ENCODE data around the gene CUX1. TPM values are rescaled to one million over a fixed set of nuclear protein-coding genes. Genes with fewer than 3 reads are reported as not detected.

Gene CUX1
- total and polyA plus RNA-seq, 10 of the 15 experiments (the other 5 are each of a cell fraction or from before 2014, with no cell fraction given), result 6.1 to 48.6 (median 25.9) TPM

DNA sequence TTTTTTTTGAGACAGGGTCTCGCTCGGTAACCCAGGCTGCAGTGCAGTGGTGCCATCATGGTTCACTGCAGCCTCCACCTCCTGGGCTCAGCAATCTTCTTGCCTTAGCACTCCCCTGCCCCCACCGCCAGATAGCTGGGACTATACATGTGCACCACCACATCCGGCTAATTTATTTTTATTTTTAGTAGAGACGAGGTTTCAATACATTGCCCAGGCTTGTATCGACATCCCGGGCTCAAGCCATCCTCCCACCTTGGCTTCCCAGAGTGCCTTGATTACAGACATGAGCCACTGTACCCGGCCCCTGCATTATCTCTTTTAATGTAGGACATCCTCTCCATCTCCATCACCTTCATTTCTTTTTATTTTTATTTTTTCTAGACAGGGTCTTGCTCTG lies 213.3 kb downstream of the CUX1 start (continued):
- TF ChIP-seq, protein P1, sequence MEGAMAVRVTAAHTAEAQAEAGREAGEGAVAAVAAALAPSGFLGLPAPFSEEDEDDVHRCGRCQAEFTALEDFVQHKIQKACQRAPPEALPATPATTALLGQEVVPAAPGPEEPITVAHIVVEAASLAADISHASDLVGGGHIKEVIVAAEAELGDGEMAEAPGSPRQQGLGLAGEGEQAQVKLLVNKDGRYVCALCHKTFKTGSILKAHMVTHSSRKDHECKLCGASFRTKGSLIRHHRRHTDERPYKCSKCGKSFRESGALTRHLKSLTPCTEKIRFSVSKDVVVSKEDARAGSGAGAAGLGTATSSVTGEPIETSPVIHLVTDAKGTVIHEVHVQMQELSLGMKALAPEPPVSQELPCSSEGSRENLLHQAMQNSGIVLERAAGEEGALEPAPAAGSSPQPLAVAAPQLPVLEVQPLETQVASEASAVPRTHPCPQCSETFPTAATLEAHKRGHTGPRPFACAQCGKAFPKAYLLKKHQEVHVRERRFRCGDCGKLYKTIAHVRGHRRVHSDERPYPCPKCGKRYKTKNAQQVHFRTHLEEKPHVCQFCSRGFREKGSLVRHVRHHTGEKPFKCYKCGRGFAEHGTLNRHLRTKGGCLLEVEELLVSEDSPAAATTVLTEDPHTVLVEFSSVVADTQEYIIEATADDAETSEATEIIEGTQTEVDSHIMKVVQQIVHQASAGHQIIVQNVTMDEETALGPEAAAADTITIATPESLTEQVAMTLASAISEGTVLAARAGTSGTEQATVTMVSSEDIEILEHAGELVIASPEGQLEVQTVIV (IDR thresholded peaks at IDR 0.05; ENCODE audit: borderline replicate concordance, partially characterized antibody), result no peak
- TF ChIP-seq, protein P2, sequence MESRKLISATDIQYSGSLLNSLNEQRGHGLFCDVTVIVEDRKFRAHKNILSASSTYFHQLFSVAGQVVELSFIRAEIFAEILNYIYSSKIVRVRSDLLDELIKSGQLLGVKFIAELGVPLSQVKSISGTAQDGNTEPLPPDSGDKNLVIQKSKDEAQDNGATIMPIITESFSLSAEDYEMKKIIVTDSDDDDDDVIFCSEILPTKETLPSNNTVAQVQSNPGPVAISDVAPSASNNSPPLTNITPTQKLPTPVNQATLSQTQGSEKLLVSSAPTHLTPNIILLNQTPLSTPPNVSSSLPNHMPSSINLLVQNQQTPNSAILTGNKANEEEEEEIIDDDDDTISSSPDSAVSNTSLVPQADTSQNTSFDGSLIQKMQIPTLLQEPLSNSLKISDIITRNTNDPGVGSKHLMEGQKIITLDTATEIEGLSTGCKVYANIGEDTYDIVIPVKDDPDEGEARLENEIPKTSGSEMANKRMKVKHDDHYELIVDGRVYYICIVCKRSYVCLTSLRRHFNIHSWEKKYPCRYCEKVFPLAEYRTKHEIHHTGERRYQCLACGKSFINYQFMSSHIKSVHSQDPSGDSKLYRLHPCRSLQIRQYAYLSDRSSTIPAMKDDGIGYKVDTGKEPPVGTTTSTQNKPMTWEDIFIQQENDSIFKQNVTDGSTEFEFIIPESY (IDR thresholded peaks at IDR 0.05), result no peak
- TF ChIP-seq EED (IDR thresholded peaks at IDR 0.05; ENCODE audit: low read depth), result peak; percentile 54
- peak; percentile 86 for TF ChIP-seq NFIC (IDR thresholded peaks at IDR 0.05; ENCODE audit: low read depth, low read length)
- TF ChIP-seq NR2C1 (IDR thresholded peaks at IDR 0.05), result no peak
- TF ChIP-seq EGR1 (IDR thresholded peaks at IDR 0.05; ENCODE audit: borderline replicate concordance in 1 of 2, low read depth in 2 of 2, low read length in 2 of 2), result no peak
- TF ChIP-seq, protein P3, sequence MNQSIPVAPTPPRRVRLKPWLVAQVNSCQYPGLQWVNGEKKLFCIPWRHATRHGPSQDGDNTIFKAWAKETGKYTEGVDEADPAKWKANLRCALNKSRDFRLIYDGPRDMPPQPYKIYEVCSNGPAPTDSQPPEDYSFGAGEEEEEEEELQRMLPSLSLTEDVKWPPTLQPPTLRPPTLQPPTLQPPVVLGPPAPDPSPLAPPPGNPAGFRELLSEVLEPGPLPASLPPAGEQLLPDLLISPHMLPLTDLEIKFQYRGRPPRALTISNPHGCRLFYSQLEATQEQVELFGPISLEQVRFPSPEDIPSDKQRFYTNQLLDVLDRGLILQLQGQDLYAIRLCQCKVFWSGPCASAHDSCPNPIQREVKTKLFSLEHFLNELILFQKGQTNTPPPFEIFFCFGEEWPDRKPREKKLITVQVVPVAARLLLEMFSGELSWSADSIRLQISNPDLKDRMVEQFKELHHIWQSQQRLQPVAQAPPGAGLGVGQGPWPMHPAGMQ (IDR thresholded peaks at IDR 0.05; ENCODE audit: borderline replicate concordance), result no peak
- 0 out of 3 replicates have a peak, but pooled peaks have one; percentile 49 for TF ChIP-seq POU2F2 (IDR thresholded peaks at IDR 0.05; ENCODE audit: borderline replicate concordance, low read depth, low read length)
- peak; percentile 60 to 69; a peak in 2 of 4 replicates for TF ChIP-seq IKZF2 (IDR thresholded peaks at IDR 0.05)
- no peak for TF ChIP-seq ZNF622 (IDR thresholded peaks at IDR 0.05)
- TF ChIP-seq CBFB (IDR thresholded peaks at IDR 0.05; ENCODE audit: low read depth), result peak; percentile 57; the same call in 1 of the 2 replicates
- 0 out of 2 replicates have a peak, but pooled peaks have one; percentile 29 for TF ChIP-seq CREB1 (IDR thresholded peaks at IDR 0.05; ENCODE audit: low read depth)
- peak; percentile 67; the same call in 1 of the 2 replicates for TF ChIP-seq NBN (IDR thresholded peaks at IDR 0.05)
- TF ChIP-seq, protein P4, sequence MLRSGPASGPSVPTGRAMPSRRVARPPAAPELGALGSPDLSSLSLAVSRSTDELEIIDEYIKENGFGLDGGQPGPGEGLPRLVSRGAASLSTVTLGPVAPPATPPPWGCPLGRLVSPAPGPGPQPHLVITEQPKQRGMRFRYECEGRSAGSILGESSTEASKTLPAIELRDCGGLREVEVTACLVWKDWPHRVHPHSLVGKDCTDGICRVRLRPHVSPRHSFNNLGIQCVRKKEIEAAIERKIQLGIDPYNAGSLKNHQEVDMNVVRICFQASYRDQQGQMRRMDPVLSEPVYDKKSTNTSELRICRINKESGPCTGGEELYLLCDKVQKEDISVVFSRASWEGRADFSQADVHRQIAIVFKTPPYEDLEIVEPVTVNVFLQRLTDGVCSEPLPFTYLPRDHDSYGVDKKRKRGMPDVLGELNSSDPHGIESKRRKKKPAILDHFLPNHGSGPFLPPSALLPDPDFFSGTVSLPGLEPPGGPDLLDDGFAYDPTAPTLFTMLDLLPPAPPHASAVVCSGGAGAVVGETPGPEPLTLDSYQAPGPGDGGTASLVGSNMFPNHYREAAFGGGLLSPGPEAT (IDR thresholded peaks at IDR 0.05; ENCODE audit: low read depth), result 0 out of 2 replicates have a peak, but pooled peaks have one; percentile 22
- TF ChIP-seq, protein P5, sequence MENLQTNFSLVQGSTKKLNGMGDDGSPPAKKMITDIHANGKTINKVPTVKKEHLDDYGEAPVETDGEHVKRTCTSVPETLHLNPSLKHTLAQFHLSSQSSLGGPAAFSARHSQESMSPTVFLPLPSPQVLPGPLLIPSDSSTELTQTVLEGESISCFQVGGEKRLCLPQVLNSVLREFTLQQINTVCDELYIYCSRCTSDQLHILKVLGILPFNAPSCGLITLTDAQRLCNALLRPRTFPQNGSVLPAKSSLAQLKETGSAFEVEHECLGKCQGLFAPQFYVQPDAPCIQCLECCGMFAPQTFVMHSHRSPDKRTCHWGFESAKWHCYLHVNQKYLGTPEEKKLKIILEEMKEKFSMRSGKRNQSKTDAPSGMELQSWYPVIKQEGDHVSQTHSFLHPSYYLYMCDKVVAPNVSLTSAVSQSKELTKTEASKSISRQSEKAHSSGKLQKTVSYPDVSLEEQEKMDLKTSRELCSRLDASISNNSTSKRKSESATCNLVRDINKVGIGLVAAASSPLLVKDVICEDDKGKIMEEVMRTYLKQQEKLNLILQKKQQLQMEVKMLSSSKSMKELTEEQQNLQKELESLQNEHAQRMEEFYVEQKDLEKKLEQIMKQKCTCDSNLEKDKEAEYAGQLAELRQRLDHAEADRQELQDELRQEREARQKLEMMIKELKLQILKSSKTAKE (IDR thresholded peaks at IDR 0.05; ENCODE audit: low read depth, poor library complexity, severe bottlenecking), result peak; percentile 67
- TF ChIP-seq, protein P6, sequence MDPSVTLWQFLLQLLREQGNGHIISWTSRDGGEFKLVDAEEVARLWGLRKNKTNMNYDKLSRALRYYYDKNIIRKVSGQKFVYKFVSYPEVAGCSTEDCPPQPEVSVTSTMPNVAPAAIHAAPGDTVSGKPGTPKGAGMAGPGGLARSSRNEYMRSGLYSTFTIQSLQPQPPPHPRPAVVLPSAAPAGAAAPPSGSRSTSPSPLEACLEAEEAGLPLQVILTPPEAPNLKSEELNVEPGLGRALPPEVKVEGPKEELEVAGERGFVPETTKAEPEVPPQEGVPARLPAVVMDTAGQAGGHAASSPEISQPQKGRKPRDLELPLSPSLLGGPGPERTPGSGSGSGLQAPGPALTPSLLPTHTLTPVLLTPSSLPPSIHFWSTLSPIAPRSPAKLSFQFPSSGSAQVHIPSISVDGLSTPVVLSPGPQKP (IDR thresholded peaks at IDR 0.05; ENCODE audit: low read depth, low read length), result no peak
- TF ChIP-seq, protein P7, sequence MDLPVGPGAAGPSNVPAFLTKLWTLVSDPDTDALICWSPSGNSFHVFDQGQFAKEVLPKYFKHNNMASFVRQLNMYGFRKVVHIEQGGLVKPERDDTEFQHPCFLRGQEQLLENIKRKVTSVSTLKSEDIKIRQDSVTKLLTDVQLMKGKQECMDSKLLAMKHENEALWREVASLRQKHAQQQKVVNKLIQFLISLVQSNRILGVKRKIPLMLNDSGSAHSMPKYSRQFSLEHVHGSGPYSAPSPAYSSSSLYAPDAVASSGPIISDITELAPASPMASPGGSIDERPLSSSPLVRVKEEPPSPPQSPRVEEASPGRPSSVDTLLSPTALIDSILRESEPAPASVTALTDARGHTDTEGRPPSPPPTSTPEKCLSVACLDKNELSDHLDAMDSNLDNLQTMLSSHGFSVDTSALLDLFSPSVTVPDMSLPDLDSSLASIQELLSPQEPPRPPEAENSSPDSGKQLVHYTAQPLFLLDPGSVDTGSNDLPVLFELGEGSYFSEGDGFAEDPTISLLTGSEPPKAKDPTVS (IDR thresholded peaks at IDR 0.05; ENCODE audit: low read depth, low read length), result no peak
- TF ChIP-seq STAT3 (IDR thresholded peaks at IDR 0.05; ENCODE audit: low read depth, low read length), result no peak
